Esophagus muscularis mucosa (tissue), 4 donors: ENCODE data around the gene ABLIM3. TPM values are rescaled to one million over a fixed set of nuclear protein-coding genes. Genes with fewer than 3 reads are reported as not detected.

Experiments used
- DNase-seq: peaks from one replicate; pipeline ENCODE4 v3.0.0-alpha.2; 2017; ENCODE audit errors: extremely low spot score
- H3K27ac ChIP-seq, 4 donors: fragments of 200-600 bp; sonication (generic); replicated peaks in 1 of 4; 1 replicate in 3 of 4; 2 replicates in 1 of 4; pipeline ENCODE4 v1.5.1; 2016 to 2019; ENCODE audit warnings: mild to moderate bottlenecking in 1 of 4
- H3K27me3 ChIP-seq, 4 donors: fragments of 200-600 bp; sonication (generic); one replicate each; pipeline versions ENCODE4 v1.5.1 to v1.6.0; 2016 to 2019
- H3K36me3 ChIP-seq, 4 donors: fragments of 200-600 bp; sonication (generic); one replicate each; pipeline ENCODE4 v1.5.1; 2016 to 2019
- H3K4me1 ChIP-seq, 4 donors: fragments of 200-600 bp; sonication (generic); one replicate each; pipeline ENCODE4 v1.5.1; 2016 to 2019
- H3K4me3 ChIP-seq, 4 donors: fragments of 200-600 bp; sonication (generic); 1 replicate in 2 of 4; 2 replicates in 2 of 4; pipeline ENCODE4 v1.5.1; 2016 to 2019; ENCODE audit warnings: mild to moderate bottlenecking in 4 of 4, moderate library complexity in 1 of 4
- H3K9me3 ChIP-seq, 4 donors: fragments of 200-600 bp; sonication (generic); 1 replicate in 3 of 4; 2 replicates in 1 of 4; pipeline ENCODE4 v1.5.1; 2016 to 2019
- CTCF ChIP-seq, 3 experiments: fragments of 200-600 bp in 2 of 3; fragments of 450-650 bp in 1 of 3; sonication (generic) in 2 of 3; IDR thresholded peaks; one replicate each; pipeline ENCODE4 v1.5.1; 2017 to 2019; ENCODE audit warnings: antibody characterized with exemption in 3 of 3, mild to moderate bottlenecking in 2 of 3, moderate library complexity in 1 of 3
- EP300 ChIP-seq: sonication (generic); formaldehyde crosslinking; IDR thresholded peaks from one replicate; pipeline ENCODE4 v1.6.1; 2017; ENCODE audit warnings: antibody characterized with exemption
- POLR2A ChIP-seq: fragments of 450-650 bp; IDR thresholded peaks from one replicate; pipeline ENCODE4 v1.6.1; 2017; ENCODE audit warnings: antibody characterized with exemption, moderate library complexity, mild to moderate bottlenecking, low read depth
- POLR2AphosphoS5 ChIP-seq, 2 donors: sonication (generic); formaldehyde crosslinking; IDR thresholded peaks; one replicate each; pipeline ENCODE4 v1.6.1; 2017; ENCODE audit warnings: antibody characterized with exemption in 2 of 2
- WGBS: methylation state at CpG from one replicate; pipeline ENCODE4 v1.1.5; 2018; 5-methylcytosine and 5-hydroxymethylcytosine counted together
- intact Hi-C: fragments of 100-400 bp; cut with DNase I; formaldehyde crosslinking; loops from one replicate; pipeline ENCODE4 v1.15.1; 2023
- total RNA-seq, 4 donors: library from RNA; depleted of rRNA; stranded (reverse); fragments of >200 nt; gene quantifications; one replicate each; pipeline versions ENCODE4 v1.1.0 to v1.2.1, GENCODE V29; 2016

The ABLIM3 gene
- total RNA-seq, 4 donors from 2014 or later, result 40.9 to 64.5 (median 45.8) TPM

- WGBS, result 76% methylated on average over 5 of the region's 5 CpGs
- no peaks in the 10 kb centered on the region for H3K36me3 ChIP-seq
- intact Hi-C loops, result loop anchor here (5.0 kb wide), 1 partner anchor 131 kb away; the partner anchor contains the start of gene ABLIM3
- no peaks in the 10 kb centered on the region for H3K27me3 ChIP-seq
- H3K4me1 ChIP-seq, result peaks cover 27 to 34% (median 30%) of the 10 kb centered on the region in 4 donors
- H3K4me3 ChIP-seq, result peak overlapping the region in 3 of 4 donors; percentile 69 to 87 (median 74)
- no peak for DNase-seq
- TF ChIP-seq CTCF (IDR thresholded peaks at IDR 0.05) (no peak), POLR2A (no peak), EP300 (no peak), POLR2AphosphoS5 (IDR thresholded peaks at IDR 0.05) (no peak)
- peak overlapping the region; percentile 76 to 85 (median 80) for H3K27ac ChIP-seq
- H3K9me3 ChIP-seq, result peaks cover 0 to 9% (median 7%) of the 10 kb centered on the region in 4 donors
Measured at GRCh38 chr5:149273237-149273636, 131.9 kb downstream of the ABLIM3 start.

- Histone ChIP-seq H3K27ac (peak overlapping the region in 2 of 4 donors; percentile 77 to 85), H3K9me3 (peaks cover 0 to 1% (median under 1%) of the 10 kb centered on the region in 4 donors), H3K4me3 (no peak overlapping the region), H3K27me3 (no peaks in the 10 kb centered on the region), H3K36me3 (no peaks in the 10 kb centered on the region), H3K4me1 (peaks cover 29 to 37% (median 33%) of the 10 kb centered on the region in 4 donors)
- TF ChIP-seq POLR2A (no peak), POLR2AphosphoS5 (IDR thresholded peaks at IDR 0.05) (no peak), CTCF (IDR thresholded peaks at IDR 0.05) (no peak), EP300 (no peak)
- DNase-seq, result no peak
- WGBS, result 76% methylated on average over 3 of the region's 3 CpGs
- intact Hi-C loops, result loop anchor here (5.0 kb wide), 1 partner anchor 132 kb away; the partner anchor contains the start of gene ABLIM3
Measured at GRCh38 chr5:149273950-149274349, 132.7 kb downstream of the ABLIM3 start.

- intact Hi-C loops, result loop anchor here (5.0 kb wide), 1 partner anchor 133 kb away; the partner anchor contains the start of gene ABLIM3
- H3K4me1 ChIP-seq, result peaks cover 31 to 45% (median 38%) of the 10 kb centered on the region in 4 donors
- TF ChIP-seq POLR2A, result no peak
- no peak for TF ChIP-seq EP300
- no peak for TF ChIP-seq POLR2AphosphoS5 (IDR thresholded peaks at IDR 0.05)
- no peak for TF ChIP-seq CTCF (IDR thresholded peaks at IDR 0.05)
- no peaks in the 10 kb centered on the region for H3K9me3 ChIP-seq
- WGBS, result 93% methylated on average over 1 of the region's 1 CpG
- no peak for DNase-seq
- H3K27ac ChIP-seq, result no peak overlapping the region
- H3K36me3 ChIP-seq, result no peaks in the 10 kb centered on the region
- H3K27me3 ChIP-seq, result no peaks in the 10 kb centered on the region
- H3K4me3 ChIP-seq, result no peak overlapping the region
Measured at GRCh38 chr5:149274939-149275338, 133.6 kb downstream of the ABLIM3 start.

- no peaks in the 10 kb centered on the region for H3K27me3 ChIP-seq
- peaks cover 22 to 53% (median 35%) of the 10 kb centered on the region in 4 donors for H3K4me1 ChIP-seq
- no peaks in the 10 kb centered on the region for H3K9me3 ChIP-seq
- no peaks in the 10 kb centered on the region for H3K36me3 ChIP-seq
- intact Hi-C loops, result no loop called here
- WGBS, result 59% methylated on average over 4 of the region's 4 CpGs
- no peak for DNase-seq
- TF ChIP-seq POLR2AphosphoS5 (IDR thresholded peaks at IDR 0.05) (no peak), CTCF (IDR thresholded peaks at IDR 0.05) (no peak)
- H3K4me3 ChIP-seq, result no peak overlapping the region
- peak overlapping the region in 1 of 4 donors; percentile 32 for H3K27ac ChIP-seq
Measured at GRCh38 chr5:149277801-149278200, 136.5 kb downstream of the ABLIM3 start.
